A549 (cell line): ENCODE results near the gene SH2D3A. TPM values are rescaled to one million over a fixed set of nuclear protein-coding genes. Genes with fewer than 3 reads are reported as not detected.

ENCODE experiments used
- ATAC-seq, 2 experiments: fragments of 200-7000 bp in 1 of 2; fragments of >200 bp in 1 of 2; cut with Nextera tagmentation in 1 of 2; cut with Tn5 transposase in 1 of 2; 3 replicates each; pipeline versions ENCODE4 v1.8.0 to v1.9.1; 2018 to 2020; ENCODE audit warnings: mild to moderate bottlenecking in 1 of 2, moderate library complexity in 1 of 2
- CTCF ChIA-PET: fragments of 300-600 bp; sonication (Branson Sonifier 250); formaldehyde crosslinking; extraction: SDS; loops from one replicate; lab custom pipeline; 2021; ENCODE audit warnings: antibody characterized with exemption, inconsistent platforms; lab: Yijun Ruan, JAX
- POLR2A ChIA-PET: fragments of 350-600 bp; formaldehyde crosslinking; extraction: SDS; loops from one replicate; lab custom pipeline; 2021; ENCODE audit warnings: antibody characterized with exemption, inconsistent platforms; lab: Yijun Ruan, JAX
- DNase-seq, 2 experiments: peaks; one replicate each; pipeline versions ENCODE4 v3.0.0 to v3.0.0-alpha.2; 2011 to 2016; ENCODE audit warnings: low read depth in 1 of 2, low spot score in 1 of 2
- FAIRE-seq: peaks from 2 replicates; lab custom pipeline; 2011; peaks lifted over from hg19 to GRCh38; lab: Jason Lieb, UNC
- H3K27ac ChIP-seq, 2 experiments: fragments of >200 bp; sonication (Bioruptor Twin); formaldehyde crosslinking; 3 replicates each; pipeline ENCODE4 v1.5.1; 2016 to 2017
- H3K4me1 ChIP-seq: fragments of >200 bp; sonication (Bioruptor Twin); formaldehyde crosslinking; 3 replicates; pipeline ENCODE4 v1.6.1; 2016
- H3K4me2 ChIP-seq: fragments of >200 bp; sonication (Bioruptor Twin); formaldehyde crosslinking; 3 replicates; pipeline ENCODE4 v1.6.1; 2016
- H3K4me3 ChIP-seq: fragments of >200 bp; sonication (Bioruptor Twin); formaldehyde crosslinking; 3 replicates; pipeline ENCODE4 v1.5.1; 2016
- H3K9me3 ChIP-seq: fragments of >200 bp; sonication (Bioruptor Twin); formaldehyde crosslinking; 3 replicates; pipeline ENCODE4 v1.6.1; 2016
- BHLHE40 ChIP-seq: IDR thresholded peaks from 2 replicates; pipeline ENCODE4 v1.6.1; 2012; ENCODE audit warnings: low read depth, low read length, inconsistent platforms
- CBX2 ChIP-seq: fragments of 200-600 bp; sonication (generic); IDR thresholded peaks from 2 replicates; pipeline ENCODE4 v1.6.1; 2016; ENCODE audit warnings: low read depth, mild to moderate bottlenecking, borderline replicate concordance
- CHD4 ChIP-seq: fragments of 200-600 bp; sonication (generic); IDR thresholded peaks from 2 replicates; pipeline ENCODE4 v1.6.1; 2016; ENCODE audit warnings: antibody characterized with exemption, mild to moderate bottlenecking, borderline replicate concordance
- EHF ChIP-seq: fragments of 250-450 bp; sonication (Bioruptor Pico); IDR thresholded peaks from 2 replicates; pipeline ENCODE4 v1.5.0; 2020; ENCODE audit warnings: mild to moderate bottlenecking
- EHMT2 ChIP-seq: fragments of 200-600 bp; sonication (generic); IDR thresholded peaks from 2 replicates; pipeline ENCODE4 v1.6.1; 2016; ENCODE audit warnings: antibody characterized with exemption, low read depth, mild to moderate bottlenecking, moderate library complexity
- EP300 ChIP-seq, 2 experiments: fragments of >200 bp; sonication (Bioruptor Twin); formaldehyde crosslinking; IDR thresholded peaks; 2 replicates in 1 of 2; 3 replicates in 1 of 2; pipeline ENCODE4 v1.6.1; 2016 to 2017
- FOXS1 ChIP-seq: fragments of 250-450 bp; sonication (Bioruptor Pico); IDR thresholded peaks from 2 replicates; pipeline ENCODE4 v1.5.0; 2020; ENCODE audit warnings: mild to moderate bottlenecking, moderate library complexity
- HOXB13 ChIP-seq: fragments of 250-450 bp; sonication (Bioruptor Pico); IDR thresholded peaks from 2 replicates; pipeline ENCODE4 v1.5.0; 2020; ENCODE audit warnings: low read depth, mild to moderate bottlenecking, moderate library complexity
- HOXB5 ChIP-seq: fragments of 250-450 bp; sonication (Bioruptor Pico); IDR thresholded peaks from 2 replicates; pipeline ENCODE4 v1.5.0; 2020; ENCODE audit warnings: mild to moderate bottlenecking, moderate library complexity
- JUN ChIP-seq, 2 experiments: fragments of >200 bp; sonication (Bioruptor Twin); formaldehyde crosslinking; IDR thresholded peaks; 2 replicates in 1 of 2; 3 replicates in 1 of 2; pipeline ENCODE4 v1.6.1; 2016 to 2017
- NR3C1 ChIP-seq: fragments of >200 bp; sonication (Bioruptor Twin); formaldehyde crosslinking; IDR thresholded peaks from 3 replicates; pipeline ENCODE4 v1.6.1; 2017
- PHF8 ChIP-seq: fragments of 200-600 bp; sonication (generic); IDR thresholded peaks from 2 replicates; pipeline ENCODE4 v1.6.1; 2016; ENCODE audit warnings: low read depth, mild to moderate bottlenecking, antibody characterized with exemption, moderate library complexity, borderline replicate concordance
- RCOR1 ChIP-seq: fragments of 150-350 bp; IDR thresholded peaks from 2 replicates; pipeline ENCODE4 v1.6.1; 2014; ENCODE audit warnings: antibody characterized with exemption, low read length, low read depth
- SREBF2 ChIP-seq: fragments of 450-650 bp; IDR thresholded peaks from 2 replicates; pipeline ENCODE4 v1.6.1; 2014; ENCODE audit warnings: mild to moderate bottlenecking, moderate library complexity
- TP53 ChIP-seq: fragments of 250-450 bp; sonication (Bioruptor Pico); IDR thresholded peaks from 2 replicates; pipeline ENCODE4 v1.5.0; 2021; ENCODE audit warnings: mild to moderate bottlenecking, moderate library complexity
- ZNF302 ChIP-seq: fragments of 250-450 bp; sonication (Bioruptor Pico); IDR thresholded peaks from 2 replicates; pipeline ENCODE4 v1.9.0; 2021; ENCODE audit warnings: inconsistent platforms, mild to moderate bottlenecking, moderate library complexity
- ZSCAN20 ChIP-seq: fragments of 250-450 bp; sonication (Bioruptor Pico); IDR thresholded peaks from 2 replicates; pipeline ENCODE4 v1.8.0; 2022; ENCODE audit warnings: mild to moderate bottlenecking, moderate library complexity
- WGBS: methylation state at CpG from one replicate; pipeline ENCODE4 v1.1.6; 2017; ENCODE audit errors: missing lambda C conversion rate; 5-methylcytosine and 5-hydroxymethylcytosine counted together
- polyA plus RNA-seq, 4 experiments: library from polyadenylated mRNA; depleted of rRNA in 3 of 4; stranded (reverse); fragments of >200 nt; fragmentation: RNase III in 1 of 4; extraction: RNeasy Plus Mini Kit Qiagen cat#74134 plus additional on column Dnase treatment in 1 of 4; gene quantifications; 2 replicates in 3 of 4; 3 replicates in 1 of 4; pipeline ENCODE4 v1.2.3, GENCODE V29; 2011 to 2017
- TF ChIP-seq, protein P1 (sequence below): IDR thresholded peaks from 2 replicates; pipeline ENCODE4 v1.6.1; 2012; ENCODE audit warnings: low read depth, borderline replicate concordance
- TF ChIP-seq, protein P2 (sequence below): fragments of 150-350 bp; IDR thresholded peaks from 2 replicates; pipeline ENCODE4 v1.6.1; 2014; ENCODE audit warnings: low read depth, mild to moderate bottlenecking, low read length
- TF ChIP-seq, protein P3 (sequence below): IDR thresholded peaks from 2 replicates; pipeline ENCODE4 v1.6.1; 2012
- TF ChIP-seq, protein P4 (sequence below): fragments of >200 bp; sonication (Bioruptor Twin); formaldehyde crosslinking; IDR thresholded peaks from 2 replicates; pipeline ENCODE4 v1.6.1; 2016
- TF ChIP-seq, protein P5 (sequence below): fragments of 450-650 bp; IDR thresholded peaks from 2 replicates; pipeline ENCODE4 v1.6.1; 2014; ENCODE audit warnings: antibody characterized with exemption
- TF ChIP-seq, protein P6 (sequence below): fragments of >200 bp; sonication (Bioruptor Twin); formaldehyde crosslinking; IDR thresholded peaks from 3 replicates; pipeline ENCODE4 v1.5.1; 2016

The SH2D3A gene
- polyA plus RNA-seq, 2 of the 4 experiments (the other 2 are of a cell fraction): 6.7 to 10.0 TPM

- no peak for DNase-seq
- no peak overlapping the region for H3K4me2 ChIP-seq
- no peak for ATAC-seq
- H3K4me3 ChIP-seq: no peak overlapping the region
- WGBS: 70% methylated on average over 3 of the region's 3 CpGs
- no peak overlapping the region for H3K27ac ChIP-seq
- FAIRE-seq: no peak
- H3K9me3 ChIP-seq: no peaks in the 10 kb centered on the region
- TF ChIP-seq EHMT2 (no peak), FOXS1 (CRISPR knock-in tag) (no peak), EP300 (IDR thresholded peaks at IDR 0.05) (no peak), CBX2 (no peak), CHD4 (no peak), NR3C1 (no peak), EHF (CRISPR knock-in tag) (no peak), HOXB13 (CRISPR knock-in tag) (no peak), ZSCAN20 (no peak), HOXB5 (CRISPR knock-in tag) (no peak), JUN (IDR thresholded peaks at IDR 0.05) (no peak), PHF8 (no peak)
- TF ChIP-seq, protein P1, sequence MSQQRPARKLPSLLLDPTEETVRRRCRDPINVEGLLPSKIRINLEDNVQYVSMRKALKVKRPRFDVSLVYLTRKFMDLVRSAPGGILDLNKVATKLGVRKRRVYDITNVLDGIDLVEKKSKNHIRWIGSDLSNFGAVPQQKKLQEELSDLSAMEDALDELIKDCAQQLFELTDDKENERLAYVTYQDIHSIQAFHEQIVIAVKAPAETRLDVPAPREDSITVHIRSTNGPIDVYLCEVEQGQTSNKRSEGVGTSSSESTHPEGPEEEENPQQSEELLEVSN: no peak
- TF ChIP-seq, protein P2, sequence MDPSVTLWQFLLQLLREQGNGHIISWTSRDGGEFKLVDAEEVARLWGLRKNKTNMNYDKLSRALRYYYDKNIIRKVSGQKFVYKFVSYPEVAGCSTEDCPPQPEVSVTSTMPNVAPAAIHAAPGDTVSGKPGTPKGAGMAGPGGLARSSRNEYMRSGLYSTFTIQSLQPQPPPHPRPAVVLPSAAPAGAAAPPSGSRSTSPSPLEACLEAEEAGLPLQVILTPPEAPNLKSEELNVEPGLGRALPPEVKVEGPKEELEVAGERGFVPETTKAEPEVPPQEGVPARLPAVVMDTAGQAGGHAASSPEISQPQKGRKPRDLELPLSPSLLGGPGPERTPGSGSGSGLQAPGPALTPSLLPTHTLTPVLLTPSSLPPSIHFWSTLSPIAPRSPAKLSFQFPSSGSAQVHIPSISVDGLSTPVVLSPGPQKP: no peak
- TF ChIP-seq, protein P3, sequence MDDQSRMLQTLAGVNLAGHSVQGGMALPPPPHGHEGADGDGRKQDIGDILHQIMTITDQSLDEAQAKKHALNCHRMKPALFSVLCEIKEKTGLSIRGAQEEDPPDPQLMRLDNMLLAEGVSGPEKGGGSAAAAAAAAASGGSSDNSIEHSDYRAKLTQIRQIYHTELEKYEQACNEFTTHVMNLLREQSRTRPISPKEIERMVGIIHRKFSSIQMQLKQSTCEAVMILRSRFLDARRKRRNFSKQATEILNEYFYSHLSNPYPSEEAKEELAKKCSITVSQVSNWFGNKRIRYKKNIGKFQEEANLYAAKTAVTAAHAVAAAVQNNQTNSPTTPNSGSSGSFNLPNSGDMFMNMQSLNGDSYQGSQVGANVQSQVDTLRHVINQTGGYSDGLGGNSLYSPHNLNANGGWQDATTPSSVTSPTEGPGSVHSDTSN: no peak
- TF ChIP-seq, protein P4, sequence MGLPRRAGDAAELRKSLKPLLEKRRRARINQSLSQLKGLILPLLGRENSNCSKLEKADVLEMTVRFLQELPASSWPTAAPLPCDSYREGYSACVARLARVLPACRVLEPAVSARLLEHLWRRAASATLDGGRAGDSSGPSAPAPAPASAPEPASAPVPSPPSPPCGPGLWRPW: no peak
- TF ChIP-seq, protein P5, sequence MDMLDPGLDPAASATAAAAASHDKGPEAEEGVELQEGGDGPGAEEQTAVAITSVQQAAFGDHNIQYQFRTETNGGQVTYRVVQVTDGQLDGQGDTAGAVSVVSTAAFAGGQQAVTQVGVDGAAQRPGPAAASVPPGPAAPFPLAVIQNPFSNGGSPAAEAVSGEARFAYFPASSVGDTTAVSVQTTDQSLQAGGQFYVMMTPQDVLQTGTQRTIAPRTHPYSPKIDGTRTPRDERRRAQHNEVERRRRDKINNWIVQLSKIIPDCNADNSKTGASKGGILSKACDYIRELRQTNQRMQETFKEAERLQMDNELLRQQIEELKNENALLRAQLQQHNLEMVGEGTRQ: no peak
- TF ChIP-seq, protein P6, sequence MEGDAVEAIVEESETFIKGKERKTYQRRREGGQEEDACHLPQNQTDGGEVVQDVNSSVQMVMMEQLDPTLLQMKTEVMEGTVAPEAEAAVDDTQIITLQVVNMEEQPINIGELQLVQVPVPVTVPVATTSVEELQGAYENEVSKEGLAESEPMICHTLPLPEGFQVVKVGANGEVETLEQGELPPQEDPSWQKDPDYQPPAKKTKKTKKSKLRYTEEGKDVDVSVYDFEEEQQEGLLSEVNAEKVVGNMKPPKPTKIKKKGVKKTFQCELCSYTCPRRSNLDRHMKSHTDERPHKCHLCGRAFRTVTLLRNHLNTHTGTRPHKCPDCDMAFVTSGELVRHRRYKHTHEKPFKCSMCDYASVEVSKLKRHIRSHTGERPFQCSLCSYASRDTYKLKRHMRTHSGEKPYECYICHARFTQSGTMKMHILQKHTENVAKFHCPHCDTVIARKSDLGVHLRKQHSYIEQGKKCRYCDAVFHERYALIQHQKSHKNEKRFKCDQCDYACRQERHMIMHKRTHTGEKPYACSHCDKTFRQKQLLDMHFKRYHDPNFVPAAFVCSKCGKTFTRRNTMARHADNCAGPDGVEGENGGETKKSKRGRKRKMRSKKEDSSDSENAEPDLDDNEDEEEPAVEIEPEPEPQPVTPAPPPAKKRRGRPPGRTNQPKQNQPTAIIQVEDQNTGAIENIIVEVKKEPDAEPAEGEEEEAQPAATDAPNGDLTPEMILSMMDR: no peak
- ChIA-PET CTCF (no interaction called here), POLR2A (no interaction called here)
- no peaks in the 10 kb centered on the region for H3K4me1 ChIP-seq
Measured at GRCh38 chr19:6708346-6708745, 58.9 kb downstream of the SH2D3A start.

DNA sequence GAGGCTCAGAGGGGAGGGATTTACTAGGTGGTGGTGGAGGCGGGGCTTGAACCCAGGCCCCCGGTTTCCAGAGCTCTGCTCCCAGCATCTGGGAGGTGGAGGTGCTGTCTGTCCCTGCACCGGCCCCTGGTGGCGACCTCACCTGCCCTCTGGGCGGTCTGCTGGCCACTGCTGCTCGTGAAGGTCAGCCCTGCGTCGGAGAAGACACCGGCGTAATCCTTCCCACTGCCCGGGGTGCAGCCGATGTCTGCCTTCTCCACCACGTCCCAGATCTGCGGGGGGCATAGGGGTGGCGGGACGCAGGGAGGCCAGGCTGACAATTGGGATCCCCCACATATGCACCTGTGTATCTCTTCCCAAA, 59.6 kb downstream of the SH2D3A start:
- ATAC-seq (no peak), FAIRE-seq (no peak), DNase-seq (no peak)
- Histone ChIP-seq H3K4me2 (no peak overlapping the region), H3K27ac (no peak overlapping the region), H3K4me1 (no peaks in the 10 kb centered on the region), H3K9me3 (no peaks in the 10 kb centered on the region), H3K4me3 (no peak overlapping the region)
- TF ChIP-seq SREBF2 (no peak), ZNF302 (CRISPR knock-in tag) (no peak), BHLHE40 (no peak), RCOR1 (no peak), TP53 (CRISPR knock-in tag) (no peak)
- TF ChIP-seq, protein P3: no peak
- CTCF ChIA-PET: no interaction called here
- 91% methylated on average over 12 of the region's 16 CpGs for WGBS
- POLR2A ChIA-PET: no interaction called here
